Measurements from ENCODE around the gene DYNLT1.
"Not testable (repeated sequence)": the region's sequence is repeated elsewhere in the genome, so short reads cannot be mapped to it uniquely, and the experiment has no call there.

Gene DYNLT1

GRCh38 chr6:158677094-158677493, 32.6 kb upstream of the DYNLT1 start:
- not testable (repeated sequence) for H3K9me3 ChIP-seq (ENCODE audit: control insufficient read depth in 2 of 2, low read length in 2 of 2); H3K27ac ChIP-seq (ENCODE audit: low read length); H3K4me3 ChIP-seq (ENCODE audit: low read length in 2 of 2); H3K4me1 ChIP-seq (ENCODE audit: control insufficient read depth, insufficient read depth, low read length); H3K9ac ChIP-seq (ENCODE audit: low read length in 2 of 2); H3K27me3 ChIP-seq (ENCODE audit: control insufficient read depth in 1 of 2, insufficient read depth in 2 of 2, low read length in 2 of 2); H3K36me3 ChIP-seq (ENCODE audit: control insufficient read depth in 2 of 2, insufficient read depth in 2 of 2, low read length in 2 of 2)

GRCh38 chr6:158674342-158675131, 30.0 kb upstream of the DYNLT1 start:
- H3K9me3 ChIP-seq (ENCODE audit: control insufficient read depth in 2 of 2, low read length in 2 of 2) = no peaks in the 10 kb centered on the region
- no peak overlapping the region for H3K9ac ChIP-seq (ENCODE audit: low read length in 2 of 2)
- no peak overlapping the region for H3K4me3 ChIP-seq (ENCODE audit: low read length in 2 of 2)
- no peak overlapping the region for H3K27ac ChIP-seq (ENCODE audit: low read length)
- H3K27me3 ChIP-seq (ENCODE audit: control insufficient read depth in 1 of 2, insufficient read depth in 2 of 2, low read length in 2 of 2) = no peaks in the 10 kb centered on the region
- no peaks in the 10 kb centered on the region for H3K36me3 ChIP-seq (ENCODE audit: control insufficient read depth in 2 of 2, insufficient read depth in 2 of 2, low read length in 2 of 2)
- H3K4me1 ChIP-seq (ENCODE audit: control insufficient read depth, insufficient read depth, low read length) = no peaks in the 10 kb centered on the region

GRCh38 chr6:158672726-158673125, 28.2 kb upstream of the DYNLT1 start:
- Histone ChIP-seq H3K27ac (ENCODE audit: low read length) (no peak overlapping the region), H3K4me1 (ENCODE audit: control insufficient read depth, insufficient read depth, low read length) (no peaks in the 10 kb centered on the region), H3K9ac (ENCODE audit: low read length in 2 of 2) (no peak overlapping the region), H3K4me3 (ENCODE audit: low read length in 2 of 2) (no peak overlapping the region), H3K36me3 (ENCODE audit: control insufficient read depth in 2 of 2, insufficient read depth in 2 of 2, low read length in 2 of 2) (no peaks in the 10 kb centered on the region), H3K27me3 (ENCODE audit: control insufficient read depth in 1 of 2, insufficient read depth in 2 of 2, low read length in 2 of 2) (no peaks in the 10 kb centered on the region), H3K9me3 (ENCODE audit: control insufficient read depth in 2 of 2, low read length in 2 of 2) (no peaks in the 10 kb centered on the region)

- not testable (repeated sequence) for H3K4me3 ChIP-seq (ENCODE audit: low read length in 2 of 2); H3K9me3 ChIP-seq (ENCODE audit: control insufficient read depth in 2 of 2, low read length in 2 of 2); H3K4me1 ChIP-seq (ENCODE audit: control insufficient read depth, insufficient read depth, low read length); H3K36me3 ChIP-seq (ENCODE audit: control insufficient read depth in 2 of 2, insufficient read depth in 2 of 2, low read length in 2 of 2); H3K27me3 ChIP-seq (ENCODE audit: control insufficient read depth in 1 of 2, insufficient read depth in 2 of 2, low read length in 2 of 2); H3K27ac ChIP-seq (ENCODE audit: low read length); H3K9ac ChIP-seq (ENCODE audit: low read length in 2 of 2)
Observed at GRCh38 chr6:158672119-158672518, 27.6 kb upstream of the DYNLT1 start.

- Histone ChIP-seq H3K4me1 (ENCODE audit: control insufficient read depth, insufficient read depth, low read length) (no peaks in the 10 kb centered on the region), H3K27me3 (ENCODE audit: control insufficient read depth in 1 of 2, insufficient read depth in 2 of 2, low read length in 2 of 2) (no peaks in the 10 kb centered on the region), H3K36me3 (ENCODE audit: control insufficient read depth in 2 of 2, insufficient read depth in 2 of 2, low read length in 2 of 2) (no peaks in the 10 kb centered on the region), H3K9me3 (ENCODE audit: control insufficient read depth in 2 of 2, low read length in 2 of 2) (no peaks in the 10 kb centered on the region), H3K27ac (ENCODE audit: low read length) (no peak overlapping the region), H3K9ac (ENCODE audit: low read length in 2 of 2) (no peak overlapping the region), H3K4me3 (ENCODE audit: low read length in 2 of 2) (no peak overlapping the region)
Observed at GRCh38 chr6:158669145-158670035, 24.8 kb upstream of the DYNLT1 start.

GRCh38 chr6:158668707-158669103, 24.2 kb upstream of the DYNLT1 start:
- Histone ChIP-seq H3K27ac (ENCODE audit: low read length) (no peak overlapping the region), H3K9me3 (ENCODE audit: control insufficient read depth in 2 of 2, low read length in 2 of 2) (no peaks in the 10 kb centered on the region), H3K4me1 (ENCODE audit: control insufficient read depth, insufficient read depth, low read length) (no peaks in the 10 kb centered on the region), H3K27me3 (ENCODE audit: control insufficient read depth in 1 of 2, insufficient read depth in 2 of 2, low read length in 2 of 2) (no peaks in the 10 kb centered on the region), H3K36me3 (ENCODE audit: control insufficient read depth in 2 of 2, insufficient read depth in 2 of 2, low read length in 2 of 2) (no peaks in the 10 kb centered on the region), H3K9ac (ENCODE audit: low read length in 2 of 2) (no peak overlapping the region), H3K4me3 (ENCODE audit: low read length in 2 of 2) (no peak overlapping the region)

- no peak overlapping the region for H3K9ac ChIP-seq (ENCODE audit: low read length in 2 of 2)
- H3K4me3 ChIP-seq (ENCODE audit: low read length in 2 of 2) = no peak overlapping the region
- no peak overlapping the region for H3K27ac ChIP-seq (ENCODE audit: low read length)
- H3K36me3 ChIP-seq (ENCODE audit: control insufficient read depth in 2 of 2, insufficient read depth in 2 of 2, low read length in 2 of 2) = no peaks in the 10 kb centered on the region
- H3K4me1 ChIP-seq (ENCODE audit: control insufficient read depth, insufficient read depth, low read length) = no peaks in the 10 kb centered on the region
- no peaks in the 10 kb centered on the region for H3K27me3 ChIP-seq (ENCODE audit: control insufficient read depth in 1 of 2, insufficient read depth in 2 of 2, low read length in 2 of 2)
- H3K9me3 ChIP-seq (ENCODE audit: control insufficient read depth in 2 of 2, low read length in 2 of 2) = no peaks in the 10 kb centered on the region
Observed at GRCh38 chr6:158667360-158667981, 22.9 kb upstream of the DYNLT1 start.

GRCh38 chr6:158666628-158667359, 22.3 kb upstream of the DYNLT1 start:
- H3K27ac ChIP-seq (ENCODE audit: low read length) = peak overlapping the region; percentile 24

GRCh38 chr6:158665332-158665731, 20.8 kb upstream of the DYNLT1 start:
- H3K4me3 ChIP-seq (ENCODE audit: low read length in 2 of 2) = no peak overlapping the region
- peaks cover 2% of the 10 kb centered on the region for H3K4me1 ChIP-seq (ENCODE audit: control insufficient read depth, insufficient read depth, low read length)
- no peak overlapping the region for H3K27ac ChIP-seq (ENCODE audit: low read length)
- H3K9ac ChIP-seq (ENCODE audit: low read length in 2 of 2) = no peak overlapping the region
- no peaks in the 10 kb centered on the region for H3K27me3 ChIP-seq (ENCODE audit: control insufficient read depth in 1 of 2, insufficient read depth in 2 of 2, low read length in 2 of 2)
- H3K36me3 ChIP-seq (ENCODE audit: control insufficient read depth in 2 of 2, insufficient read depth in 2 of 2, low read length in 2 of 2) = no peaks in the 10 kb centered on the region
- no peaks in the 10 kb centered on the region for H3K9me3 ChIP-seq (ENCODE audit: control insufficient read depth in 2 of 2, low read length in 2 of 2)

More at GRCh38 chr6:158666628-158667359, 22.3 kb upstream of the DYNLT1 start:
- Histone ChIP-seq H3K9ac (ENCODE audit: low read length in 2 of 2) (no peak overlapping the region), H3K27me3 (ENCODE audit: control insufficient read depth in 1 of 2, insufficient read depth in 2 of 2, low read length in 2 of 2) (no peaks in the 10 kb centered on the region), H3K36me3 (ENCODE audit: control insufficient read depth in 2 of 2, insufficient read depth in 2 of 2, low read length in 2 of 2) (no peaks in the 10 kb centered on the region), H3K4me1 (ENCODE audit: control insufficient read depth, insufficient read depth, low read length) (no peaks in the 10 kb centered on the region), H3K9me3 (ENCODE audit: control insufficient read depth in 2 of 2, low read length in 2 of 2) (no peaks in the 10 kb centered on the region), H3K4me3 (ENCODE audit: low read length in 2 of 2) (no peak overlapping the region)

- Histone ChIP-seq H3K9ac (ENCODE audit: low read length in 2 of 2) (no peak overlapping the region), H3K4me1 (ENCODE audit: control insufficient read depth, insufficient read depth, low read length) (peaks cover 2% of the 10 kb centered on the region)
Observed at GRCh38 chr6:158663625-158664165, 19.2 kb upstream of the DYNLT1 start.

More at GRCh38 chr6:158663625-158664165, 19.2 kb upstream of the DYNLT1 start:
- Histone ChIP-seq H3K27me3 (ENCODE audit: control insufficient read depth in 1 of 2, insufficient read depth in 2 of 2, low read length in 2 of 2) (no peaks in the 10 kb centered on the region), H3K27ac (ENCODE audit: low read length) (peak overlapping the region; percentile 31), H3K4me3 (ENCODE audit: low read length in 2 of 2) (peak overlapping the region in 1 of 2 donors; percentile 59), H3K36me3 (ENCODE audit: control insufficient read depth in 2 of 2, insufficient read depth in 2 of 2, low read length in 2 of 2) (no peaks in the 10 kb centered on the region), H3K9me3 (ENCODE audit: control insufficient read depth in 2 of 2, low read length in 2 of 2) (no peaks in the 10 kb centered on the region)

All from stomach smooth muscle (tissue), 2 donors.